ENCODE measurements around the gene VIPR1.

DNA sequence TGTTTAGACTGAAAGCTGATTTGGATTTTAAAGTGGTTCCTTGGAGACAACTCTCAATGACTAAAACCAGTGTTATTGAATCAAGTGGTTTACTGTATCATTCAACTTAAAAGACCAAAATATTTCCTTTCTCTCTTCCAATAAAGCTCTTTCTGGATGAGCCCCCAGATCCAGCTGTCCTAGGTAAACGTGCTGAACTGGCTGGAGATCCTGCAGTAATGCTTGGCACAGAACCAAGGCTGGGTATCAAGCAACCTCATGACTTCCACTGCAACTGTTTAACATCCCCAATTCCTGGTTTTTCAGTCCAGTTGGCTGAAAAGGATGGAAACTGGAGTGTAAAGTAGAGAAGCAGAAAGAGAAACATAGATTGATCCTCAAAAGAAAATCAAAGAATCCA, 50.4 kb downstream of the VIPR1 start:
- TF ChIP-seq, protein P1, sequence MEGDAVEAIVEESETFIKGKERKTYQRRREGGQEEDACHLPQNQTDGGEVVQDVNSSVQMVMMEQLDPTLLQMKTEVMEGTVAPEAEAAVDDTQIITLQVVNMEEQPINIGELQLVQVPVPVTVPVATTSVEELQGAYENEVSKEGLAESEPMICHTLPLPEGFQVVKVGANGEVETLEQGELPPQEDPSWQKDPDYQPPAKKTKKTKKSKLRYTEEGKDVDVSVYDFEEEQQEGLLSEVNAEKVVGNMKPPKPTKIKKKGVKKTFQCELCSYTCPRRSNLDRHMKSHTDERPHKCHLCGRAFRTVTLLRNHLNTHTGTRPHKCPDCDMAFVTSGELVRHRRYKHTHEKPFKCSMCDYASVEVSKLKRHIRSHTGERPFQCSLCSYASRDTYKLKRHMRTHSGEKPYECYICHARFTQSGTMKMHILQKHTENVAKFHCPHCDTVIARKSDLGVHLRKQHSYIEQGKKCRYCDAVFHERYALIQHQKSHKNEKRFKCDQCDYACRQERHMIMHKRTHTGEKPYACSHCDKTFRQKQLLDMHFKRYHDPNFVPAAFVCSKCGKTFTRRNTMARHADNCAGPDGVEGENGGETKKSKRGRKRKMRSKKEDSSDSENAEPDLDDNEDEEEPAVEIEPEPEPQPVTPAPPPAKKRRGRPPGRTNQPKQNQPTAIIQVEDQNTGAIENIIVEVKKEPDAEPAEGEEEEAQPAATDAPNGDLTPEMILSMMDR (IDR thresholded peaks at IDR 0.05 in 4 of 5, conservative IDR thresholded peaks at IDR 0.05 in 1 of 5): no peak
- no peak for TF ChIP-seq POLR2A (IDR thresholded peaks at IDR 0.05)
